CD4-positive, alpha-beta T cell treated with Interleukin-6 at 100 ng/mL for 8 hours (primary cell): ENCODE measurements around the gene GIPC2.
A peak's percentile ranks its signal among the peaks of the same experiment; 100 is the strongest.
"Not testable (repeated sequence)": the region's sequence is repeated elsewhere in the genome, so short reads cannot be mapped to it uniquely, and the experiment has no call there.

Experiments used
- DNase-seq: peaks from one replicate; pipeline ENCODE4 v3.0.0-alpha.2; 2020; ENCODE audit warnings: mixed read lengths, low spot score

The GIPC2 gene, protein sequence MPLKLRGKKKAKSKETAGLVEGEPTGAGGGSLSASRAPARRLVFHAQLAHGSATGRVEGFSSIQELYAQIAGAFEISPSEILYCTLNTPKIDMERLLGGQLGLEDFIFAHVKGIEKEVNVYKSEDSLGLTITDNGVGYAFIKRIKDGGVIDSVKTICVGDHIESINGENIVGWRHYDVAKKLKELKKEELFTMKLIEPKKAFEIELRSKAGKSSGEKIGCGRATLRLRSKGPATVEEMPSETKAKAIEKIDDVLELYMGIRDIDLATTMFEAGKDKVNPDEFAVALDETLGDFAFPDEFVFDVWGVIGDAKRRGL

DNA sequence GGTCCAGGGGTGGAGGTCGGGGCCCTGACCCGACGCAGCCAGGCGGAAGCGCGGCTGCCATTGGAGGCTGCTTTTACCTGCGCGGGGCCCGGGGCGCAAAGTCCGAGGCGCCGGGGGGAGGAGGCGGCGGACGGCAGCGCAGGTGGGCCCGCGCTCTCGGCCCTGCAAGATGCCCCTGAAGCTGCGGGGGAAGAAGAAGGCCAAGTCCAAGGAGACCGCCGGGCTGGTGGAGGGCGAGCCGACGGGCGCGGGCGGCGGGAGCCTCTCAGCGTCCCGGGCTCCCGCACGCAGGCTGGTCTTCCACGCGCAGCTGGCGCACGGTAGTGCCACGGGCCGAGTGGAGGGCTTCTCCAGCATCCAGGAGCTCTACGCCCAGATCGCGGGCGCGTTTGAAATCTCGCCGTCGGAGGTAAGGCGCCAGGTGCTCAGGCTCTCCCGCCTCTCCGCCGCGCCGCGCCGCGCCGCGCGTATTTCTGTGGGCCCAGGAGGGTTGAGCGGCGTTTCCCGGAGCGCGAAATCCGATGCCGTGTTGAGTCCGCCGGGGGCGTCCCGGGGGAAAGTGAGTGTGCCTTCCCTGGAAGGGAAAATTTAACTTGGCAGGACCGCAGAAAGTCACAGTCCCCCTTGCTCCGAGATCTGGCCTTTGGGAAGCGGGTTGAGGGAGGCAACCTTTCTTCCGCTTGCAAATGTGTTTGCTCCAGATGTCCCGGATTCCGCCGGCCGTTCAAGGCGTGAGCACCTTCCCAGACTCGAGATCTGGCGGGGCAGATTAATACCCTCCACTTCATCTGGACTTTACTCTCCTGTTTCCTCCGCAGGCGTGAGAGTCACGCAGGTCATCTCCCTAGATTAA is at the start of gene GIPC2:
GIPC2 (plus strand) TSS at position 41 of the 853 bp plus-strand sequence; CDS start at position 170, 129 bp downstream.
- no peak for DNase-seq

DNA sequence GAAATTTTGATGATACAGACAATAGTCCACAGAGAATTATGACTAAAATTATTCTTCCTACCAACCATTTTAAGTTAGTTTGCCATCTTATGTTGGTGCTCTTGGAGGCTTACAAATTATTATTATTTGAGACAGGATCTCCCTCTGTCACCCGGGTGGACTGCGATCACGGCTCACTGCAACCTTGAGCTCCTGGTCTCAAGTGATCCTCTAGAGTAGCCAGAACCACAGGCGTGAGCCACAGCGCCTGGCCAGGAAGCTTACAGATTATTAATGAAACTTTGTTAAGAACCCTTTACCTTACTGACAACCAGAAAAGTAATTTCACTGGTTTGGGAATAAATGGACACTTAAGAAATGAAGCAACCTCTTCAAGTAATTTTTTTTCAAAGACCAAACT is 49.0 kb upstream of the GIPC2 start:
- no peak for DNase-seq

DNA sequence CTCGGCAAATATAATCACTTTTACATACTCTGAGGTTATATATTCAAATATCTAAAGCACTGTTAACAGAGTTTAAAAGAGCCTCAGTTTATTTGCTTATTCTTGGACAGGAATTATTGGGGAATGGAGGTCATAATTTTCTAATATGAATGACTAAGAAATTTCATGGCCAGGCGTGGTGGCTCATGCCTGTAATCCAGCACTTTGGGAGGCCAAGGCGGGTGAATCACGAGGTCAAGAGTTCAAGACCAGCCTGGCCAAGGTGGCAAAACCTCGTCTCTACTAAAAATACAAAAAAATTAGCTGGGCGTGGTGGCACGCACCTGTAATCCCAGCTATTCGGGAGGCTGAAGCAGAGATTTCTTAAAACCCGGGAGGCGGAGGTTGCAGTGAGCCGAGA is 45.2 kb upstream of the GIPC2 start:
- not testable (repeated sequence) for DNase-seq

GRCh38 chr1:78003070-78003746 is 42.6 kb upstream of the GIPC2 start:
- no peak for DNase-seq

DNA sequence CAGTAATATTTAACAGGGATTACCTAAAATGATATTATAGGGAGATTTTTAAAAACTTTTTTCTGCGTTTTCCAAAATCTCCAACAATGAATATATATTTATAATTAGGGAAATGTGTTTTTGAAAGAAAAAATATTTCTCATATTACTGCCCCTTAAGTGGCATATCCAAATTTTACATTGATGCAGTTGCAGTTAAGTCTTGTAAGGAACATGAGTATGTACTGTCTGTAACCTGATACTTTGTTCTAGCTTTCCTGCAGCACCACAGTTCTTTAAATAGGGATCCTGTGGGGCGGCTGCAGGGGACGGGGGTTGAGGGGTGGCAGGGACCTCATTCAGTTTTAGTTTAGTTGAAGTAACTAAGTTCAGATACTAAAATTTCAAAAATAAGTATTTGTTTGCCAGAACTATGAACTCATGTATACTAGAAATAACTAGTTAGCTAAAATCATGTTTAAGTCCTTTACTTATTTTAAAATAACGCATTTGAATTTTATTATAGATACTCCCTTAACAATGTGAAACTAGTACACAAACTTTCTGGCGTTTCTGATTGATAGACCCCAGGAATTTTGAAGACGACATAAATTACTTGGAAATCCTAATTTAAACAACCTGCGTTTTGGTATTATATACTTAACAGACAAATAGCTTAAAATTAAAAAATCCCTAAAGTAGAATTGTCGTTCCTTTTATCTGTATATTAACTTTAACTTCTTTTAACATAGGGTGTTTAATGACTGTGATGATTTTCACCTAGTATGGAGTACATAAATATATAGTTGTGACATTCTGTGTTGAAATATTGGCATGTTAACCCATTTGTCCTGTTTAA is 41.7 kb upstream of the GIPC2 start:
- peak; percentile 13 for DNase-seq

- peak; percentile 83 for DNase-seq
Measured at GRCh38 chr1:78004719-78005447, 40.9 kb upstream of the GIPC2 start, which contains the start of gene DNAJB4. TSS of gene DNAJB4 (plus strand) at chr1:78004939. CDS start at chr1:78005111, 172 bp downstream.

DNA sequence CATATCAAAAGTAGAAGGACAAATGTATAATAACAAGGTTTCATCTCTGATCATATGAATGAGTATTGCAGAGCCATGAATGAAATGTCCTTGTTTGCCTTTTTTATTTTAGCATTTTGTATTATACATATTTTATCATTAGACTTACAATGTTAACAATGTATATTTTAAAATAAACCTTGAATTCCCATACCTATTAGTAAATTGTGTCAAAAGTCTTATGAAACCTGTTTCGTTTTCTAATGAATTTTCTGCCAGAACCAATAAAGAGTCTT is 40.4 kb upstream of the GIPC2 start:
- DNase-seq: no peak

- peak; percentile 4 for DNase-seq
Measured at GRCh38 chr1:78005755-78006154, 40.0 kb upstream of the GIPC2 start.

DNA sequence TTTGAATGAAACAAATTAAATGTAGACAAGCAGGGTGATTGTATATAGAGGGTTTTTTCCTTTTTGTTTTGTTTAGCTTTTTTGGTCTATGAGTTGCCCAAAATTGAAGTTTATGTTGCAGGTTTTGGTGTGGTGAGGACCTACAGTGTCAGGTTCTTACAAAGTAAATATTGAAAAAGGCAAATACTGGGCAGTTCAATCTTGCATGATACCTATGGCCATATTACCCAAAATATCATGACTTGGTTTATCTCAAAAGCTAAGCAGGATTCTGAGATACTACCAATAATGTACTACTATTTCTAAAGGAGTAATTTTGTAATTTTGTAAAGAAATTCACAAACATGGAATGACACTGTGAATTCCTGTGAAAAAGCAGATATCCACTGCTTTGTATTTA is 39.2 kb upstream of the GIPC2 start:
- DNase-seq: no peak

- DNase-seq: no peak
Measured at GRCh38 chr1:78007677-78008341, 38.0 kb upstream of the GIPC2 start.

- no peak for DNase-seq
Measured at GRCh38 chr1:78009276-78009675, 36.5 kb upstream of the GIPC2 start.

- DNase-seq: no peak
Measured at GRCh38 chr1:78009836-78010235, 35.9 kb upstream of the GIPC2 start.

GRCh38 chr1:78011050-78011449 is 34.7 kb upstream of the GIPC2 start:
- DNase-seq: no peak

DNA sequence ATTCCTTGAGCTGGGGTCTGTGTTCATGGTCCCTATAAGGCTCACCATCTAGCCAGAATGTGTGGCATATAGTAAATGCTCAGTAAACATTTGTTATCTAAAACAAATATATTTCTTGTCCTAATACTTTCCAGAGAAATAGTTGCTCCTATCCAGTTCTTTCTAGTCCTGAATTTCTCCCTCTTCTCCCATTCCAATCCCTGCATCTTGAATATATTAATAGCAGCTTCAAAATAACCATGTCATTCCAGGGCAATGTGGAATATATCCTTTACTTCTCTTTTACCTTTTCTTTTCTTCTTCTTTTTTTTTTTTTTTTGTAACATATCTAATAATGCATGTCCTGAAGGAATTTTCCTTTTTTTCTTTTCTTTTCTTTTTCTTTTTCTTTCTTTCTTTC is 30.6 kb upstream of the GIPC2 start:
- DNase-seq: no peak

DNA sequence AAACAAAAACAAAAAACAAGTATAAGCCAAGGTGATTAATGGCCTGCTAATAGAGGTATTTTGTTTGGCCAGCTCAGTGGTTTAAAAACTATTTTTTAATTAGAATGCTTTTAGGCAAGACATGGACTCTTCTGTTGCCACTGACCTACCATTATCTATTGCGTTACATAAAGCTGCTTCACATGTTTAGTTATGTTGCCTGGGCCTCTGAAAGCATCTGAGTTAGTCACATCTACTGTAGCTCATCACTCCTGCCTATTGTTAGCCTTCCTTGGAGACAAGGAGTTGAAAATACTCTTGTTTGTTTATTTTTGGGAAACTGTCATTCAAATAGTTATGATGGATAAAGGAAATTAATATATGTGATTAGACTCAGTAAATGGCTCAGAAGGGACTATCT is 26.7 kb upstream of the GIPC2 start:
- DNase-seq: no peak

DNA sequence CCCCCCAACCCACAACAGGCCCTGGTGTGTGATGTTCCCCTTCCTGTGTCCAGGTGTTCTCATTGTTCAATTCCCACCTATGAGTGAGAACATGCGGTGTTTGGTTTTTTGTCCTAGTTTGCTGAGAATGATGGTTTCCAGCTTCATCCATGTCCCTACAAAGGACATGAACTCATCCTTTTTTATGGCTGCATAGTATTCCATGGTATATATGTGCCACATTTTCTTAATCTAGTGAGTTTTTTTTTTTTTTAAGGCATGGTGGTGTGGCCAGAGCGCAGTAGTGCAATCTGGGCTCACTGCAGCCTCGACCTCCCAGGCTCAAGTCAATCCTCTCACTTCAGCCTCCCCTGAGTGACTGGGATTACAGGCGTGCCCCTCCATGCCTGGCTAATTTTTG is 24.6 kb upstream of the GIPC2 start:
- DNase-seq: not testable (repeated sequence)

GRCh38 chr1:78029793-78030192 is 16.0 kb upstream of the GIPC2 start:
- DNase-seq: no peak

DNA sequence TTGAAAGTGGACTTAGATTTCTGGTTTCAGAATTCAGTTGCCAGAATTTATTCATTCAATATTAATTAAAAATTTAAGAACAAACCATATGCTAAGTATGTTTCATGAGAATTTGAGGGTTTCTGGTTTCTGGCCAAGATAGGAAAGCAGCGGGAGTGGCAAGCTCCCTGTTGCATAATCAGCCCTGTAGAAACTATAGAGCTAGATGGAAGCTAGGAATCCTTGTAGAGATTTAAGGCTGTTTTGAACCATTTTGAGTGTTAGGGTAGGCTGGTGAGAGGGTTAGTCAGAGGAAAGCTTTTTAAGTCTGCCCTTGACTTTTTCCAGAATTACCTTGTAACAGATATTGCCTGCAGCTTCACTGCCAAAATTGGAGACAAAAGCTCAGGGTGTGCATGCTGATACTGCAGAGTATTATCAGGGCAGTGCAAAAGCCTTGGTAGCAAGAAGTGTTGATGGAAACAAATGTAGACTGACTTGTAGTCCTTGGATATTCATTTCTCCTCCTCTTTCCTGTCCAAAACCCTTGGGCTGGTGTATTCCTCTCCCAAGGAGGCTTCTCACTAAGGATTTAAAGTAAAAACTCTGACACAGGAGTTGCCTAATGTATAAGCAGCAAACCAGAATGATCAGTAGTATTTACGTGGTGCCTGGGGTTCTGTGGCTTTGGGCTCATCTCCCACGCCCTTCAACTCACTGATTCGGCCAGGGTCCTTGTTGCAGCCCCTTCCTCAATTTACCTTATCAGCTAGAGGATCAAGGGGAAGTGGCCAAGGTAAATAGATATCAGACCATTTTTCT is 12.6 kb upstream of the GIPC2 start:
- DNase-seq: no peak

DNA sequence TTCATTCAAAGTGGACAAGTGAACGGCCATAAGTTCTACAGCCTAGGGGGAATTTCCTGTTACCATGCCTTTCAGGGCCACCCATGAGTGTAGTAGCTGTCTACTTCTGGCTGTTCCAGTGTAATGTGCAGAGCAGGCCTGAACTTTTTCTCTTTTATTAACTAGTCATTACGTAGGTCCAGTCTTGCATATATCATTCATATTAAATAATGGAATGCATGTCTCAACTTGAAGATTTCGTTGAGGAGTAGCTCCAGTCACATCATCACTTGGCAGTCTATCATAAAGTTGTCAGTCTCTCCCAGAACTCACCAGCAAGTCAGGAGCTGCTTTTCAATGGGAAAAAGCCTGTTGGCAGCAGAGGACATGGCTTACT is 12.0 kb upstream of the GIPC2 start:
- DNase-seq: no peak

- no peak for DNase-seq
Measured at GRCh38 chr1:78035121-78035520, 10.6 kb upstream of the GIPC2 start.
